Lower leg skin (tissue), 3 donors: ENCODE results near the gene TFEC.

Experiments used
- CTCF ChIP-seq, 3 donors: fragments of 450-650 bp; IDR thresholded peaks; one replicate each; pipeline ENCODE4 v1.5.1; 2016; ENCODE audit warnings: antibody characterized with exemption in 3 of 3, mild to moderate bottlenecking in 3 of 3, moderate library complexity in 2 of 3
- POLR2A ChIP-seq, 2 donors: fragments of 450-650 bp; IDR thresholded peaks; one replicate each; pipeline ENCODE4 v1.6.1; 2016 to 2017; ENCODE audit warnings: antibody characterized with exemption in 2 of 2, mild to moderate bottlenecking in 1 of 2, moderate library complexity in 1 of 2

- TF ChIP-seq CTCF (IDR thresholded peaks at IDR 0.05) (no peak), POLR2A (IDR thresholded peaks at IDR 0.05) (no peak)
Measured at GRCh38 chr7:116075351-116076145, 45.0 kb upstream of the TFEC start.
